Bronchial epithelial cell (primary cell): ENCODE measurements around the gene BANK1. TPM values are rescaled to one million over a fixed set of nuclear protein-coding genes. Genes with fewer than 3 reads are reported as not detected.
A peak's percentile ranks its signal among the peaks of the same experiment; 100 is the strongest.

Source experiments
- DNase-seq: peaks from one replicate; pipeline ENCODE4 v3.0.0-alpha.2; 2010; ENCODE audit warnings: low read depth
- FAIRE-seq: peaks from 2 replicates; lab custom pipeline; 2011; peaks lifted over from hg19 to GRCh38; lab: Jason Lieb, UNC
- H3K27me3 ChIP-seq: 2 replicates; pipeline ENCODE4 v1.5.1; 2011; ENCODE audit warnings: low read length; ENCODE audit not compliant: control insufficient read depth, insufficient read depth
- H3K36me3 ChIP-seq: 2 replicates; pipeline ENCODE4 v1.5.1; 2011; ENCODE audit warnings: low read length; ENCODE audit not compliant: control insufficient read depth, insufficient read depth
- H3K4me3 ChIP-seq: 2 replicates; pipeline ENCODE4 v1.5.1; 2011; ENCODE audit warnings: mild to moderate bottlenecking, low read depth, low read length, control low read depth
- CTCF ChIP-seq: IDR thresholded peaks from 2 replicates; pipeline ENCODE4 v1.5.1; 2011; ENCODE audit warnings: mild to moderate bottlenecking, moderate library complexity, low read length, control low read depth, inconsistent platforms; ENCODE audit not compliant: insufficient read depth, severe bottlenecking
- total RNA-seq: library from RNA; depleted of rRNA; stranded (reverse); fragments of >200 nt; gene quantifications from 2 replicates; pipeline ENCODE4 v1.2.1, GENCODE V29; 2014

BANK1 gene
- total RNA-seq, 1 donor from 2014 or later, result 0.26 TPM

GRCh38 chr4:102057122-102057521, 266.6 kb downstream of the BANK1 start:
- Histone ChIP-seq H3K4me3 (no peak overlapping the region), H3K27me3 (no peaks in the 10 kb centered on the region), H3K36me3 (no peaks in the 10 kb centered on the region)
- DNase-seq (no peak), FAIRE-seq (no peak)
- no peak for TF ChIP-seq CTCF

DNA sequence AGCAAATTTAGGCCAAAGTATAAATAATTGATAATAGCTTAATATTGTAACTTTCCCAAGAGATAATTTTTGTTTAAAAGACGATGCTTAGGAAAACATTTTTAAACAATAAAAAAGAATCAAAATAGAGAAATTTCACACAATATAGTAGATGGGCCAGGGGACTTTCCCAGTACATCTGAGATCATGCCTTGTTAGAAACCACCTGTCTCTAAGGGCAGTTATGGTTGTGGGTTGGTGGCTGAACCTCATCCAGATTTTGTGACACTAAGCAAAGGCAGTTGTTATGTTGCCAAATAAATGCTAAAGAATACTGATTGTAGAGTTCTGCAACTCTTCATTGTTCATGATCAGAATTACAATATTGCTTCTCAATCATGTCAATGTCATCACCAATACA, 270.6 kb downstream of the BANK1 start:
- FAIRE-seq (no peak), DNase-seq (no peak)
- Histone ChIP-seq H3K4me3 (no peak overlapping the region), H3K36me3 (no peaks in the 10 kb centered on the region), H3K27me3 (no peaks in the 10 kb centered on the region)
- no peak for TF ChIP-seq CTCF

DNA sequence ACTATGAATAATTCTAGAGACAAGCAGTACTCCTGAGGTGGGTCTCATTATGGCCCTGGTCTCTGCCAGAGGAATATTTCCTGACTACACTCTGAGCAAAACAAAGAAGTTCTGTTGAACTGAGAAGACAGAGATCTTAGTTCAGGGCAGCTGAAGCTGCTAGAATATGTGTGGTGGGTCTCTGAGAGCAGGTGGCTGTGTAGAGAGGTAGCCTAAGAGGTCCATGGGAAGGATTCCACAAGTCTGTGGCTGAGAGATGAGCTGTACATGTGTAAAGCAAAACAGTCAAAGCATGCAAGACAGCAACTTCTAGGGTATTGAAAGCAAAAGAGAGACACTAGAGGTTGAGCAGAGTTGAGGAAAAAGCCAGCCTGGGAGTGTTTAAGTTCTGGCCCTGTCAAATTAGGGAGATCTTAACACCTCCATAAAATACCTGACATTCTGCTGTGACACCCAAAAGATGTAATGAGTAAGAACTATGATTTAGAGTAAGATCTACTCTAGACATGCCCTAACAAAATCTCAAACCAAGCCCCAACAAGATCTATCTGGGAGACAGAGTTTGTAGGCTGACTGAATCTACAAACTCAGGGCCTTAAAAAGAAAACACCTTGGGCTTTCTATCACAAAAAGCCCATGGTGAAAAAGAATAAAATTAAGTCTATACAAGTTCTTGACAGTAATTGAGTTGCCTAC, 274.4 kb downstream of the BANK1 start:
- TF ChIP-seq CTCF, result no peak
- peak; percentile 81 for DNase-seq
- H3K4me3 ChIP-seq, result no peak overlapping the region
- FAIRE-seq, result peak; percentile 75
- H3K36me3 ChIP-seq, result no peaks in the 10 kb centered on the region
- H3K27me3 ChIP-seq, result no peaks in the 10 kb centered on the region

- no peak for TF ChIP-seq CTCF
- H3K36me3 ChIP-seq, result no peaks in the 10 kb centered on the region
- peak; percentile 69 for DNase-seq
- no peaks in the 10 kb centered on the region for H3K27me3 ChIP-seq
- no peak for FAIRE-seq
- no peak overlapping the region for H3K4me3 ChIP-seq
Observed at GRCh38 chr4:102076622-102077021, 286.1 kb downstream of the BANK1 start.

- FAIRE-seq, result no peak
Observed at GRCh38 chr4:102080184-102080583, 289.7 kb downstream of the BANK1 start.

More at GRCh38 chr4:102080184-102080583, 289.7 kb downstream of the BANK1 start:
- Histone ChIP-seq H3K4me3 (no peak overlapping the region), H3K36me3 (no peaks in the 10 kb centered on the region), H3K27me3 (no peaks in the 10 kb centered on the region)
- TF ChIP-seq CTCF, result no peak
- DNase-seq, result no peak
